Endothelial cell (in vitro differentiated cells): ENCODE results near the gene PLTP. TPM values are rescaled to one million over a fixed set of nuclear protein-coding genes. Genes with fewer than 3 reads are reported as not detected.

Source experiments
- DNase-seq: peaks from one replicate; pipeline ENCODE4 v3.0.0; 2021; ENCODE audit warnings: low spot score
- H3K27ac Mint-ChIP-seq: one replicate; pipeline ENCODE4 v1.8.0; 2021; ENCODE audit warnings: mixed read lengths, inconsistent platforms; ENCODE audit not compliant: unreplicated experiment
- H3K27me3 Mint-ChIP-seq: one replicate; pipeline ENCODE4 v1.8.0; 2021; ENCODE audit warnings: mild to moderate bottlenecking, moderate library complexity, mixed read lengths, inconsistent platforms; ENCODE audit not compliant: unreplicated experiment
- H3K36me3 Mint-ChIP-seq: one replicate; pipeline ENCODE4 v1.8.0; 2021; ENCODE audit warnings: mild to moderate bottlenecking, low read depth, mixed read lengths, inconsistent platforms; ENCODE audit not compliant: unreplicated experiment
- H3K4me1 Mint-ChIP-seq: one replicate; pipeline ENCODE4 v1.8.0; 2021; ENCODE audit warnings: mild to moderate bottlenecking, mixed read lengths, inconsistent platforms; ENCODE audit not compliant: unreplicated experiment
- H3K4me3 Mint-ChIP-seq: one replicate; pipeline ENCODE4 v1.8.0; 2021; ENCODE audit warnings: mild to moderate bottlenecking, mixed read lengths, inconsistent platforms; ENCODE audit not compliant: unreplicated experiment
- H3K9me3 Mint-ChIP-seq: one replicate; pipeline ENCODE4 v1.8.0; 2021; ENCODE audit warnings: mixed read lengths, inconsistent platforms; ENCODE audit not compliant: unreplicated experiment
- CTCF ChIP-seq: fragments of 200-600 bp; sonication (generic); IDR thresholded peaks from one replicate; pipeline ENCODE4 v1.5.0; 2021; ENCODE audit warnings: antibody characterized with exemption; ENCODE audit not compliant: unreplicated experiment
- total RNA-seq: library from RNA; stranded (reverse); fragmentation: NEBNext Ultra II Directional; extraction: Animal tissue kit (Norgen Biotek cat#: 25700); gene quantifications from one replicate; pipeline ENCODE4 v1.2.1, GENCODE V29; 2021; ENCODE audit not compliant: unreplicated experiment

The PLTP gene
- total RNA-seq, 1 donor from 2014 or later: 41.3 TPM

- Mint-ChIP-seq H3K36me3 (no peaks in the 10 kb centered on the region), H3K4me3 (no peak overlapping the region), H3K4me1 (peaks cover 27% of the 10 kb centered on the region), H3K9me3 (no peaks in the 10 kb centered on the region), H3K27ac (no peak overlapping the region), H3K27me3 (peaks cover 3% of the 10 kb centered on the region)
- TF ChIP-seq CTCF: no peak
- no peak for DNase-seq
These were observed 7.0 kb upstream of the PLTP start for GRCh38 chr20:45918779-45919537.

GRCh38 chr20:45918182-45918737 lies 6.3 kb upstream of the PLTP start:
- Mint-ChIP-seq H3K27me3 (peaks cover 3% of the 10 kb centered on the region), H3K9me3 (no peaks in the 10 kb centered on the region), H3K4me1 (peaks cover 27% of the 10 kb centered on the region), H3K27ac (no peak overlapping the region), H3K4me3 (no peak overlapping the region), H3K36me3 (no peaks in the 10 kb centered on the region)
- no peak for DNase-seq
- no peak for TF ChIP-seq CTCF

GRCh38 chr20:45917790-45918141 lies 5.8 kb upstream of the PLTP start:
- Mint-ChIP-seq H3K27me3 (peaks cover 3% of the 10 kb centered on the region), H3K27ac (peak overlapping the region; percentile 76), H3K4me3 (no peak overlapping the region), H3K36me3 (no peaks in the 10 kb centered on the region), H3K9me3 (no peaks in the 10 kb centered on the region), H3K4me1 (peaks cover 27% of the 10 kb centered on the region)
- no peak for TF ChIP-seq CTCF
- DNase-seq: no peak

GRCh38 chr20:45913116-45913515 lies 1.2 kb upstream of the PLTP start:
- H3K9me3 Mint-ChIP-seq: no peaks in the 10 kb centered on the region
- peaks cover 3% of the 10 kb centered on the region for H3K36me3 Mint-ChIP-seq
- H3K4me3 Mint-ChIP-seq: no peak overlapping the region
- no peak for TF ChIP-seq CTCF
- no peak for DNase-seq
- peaks cover 6% of the 10 kb centered on the region for H3K27me3 Mint-ChIP-seq
- peaks cover 16% of the 10 kb centered on the region for H3K4me1 Mint-ChIP-seq
- no peak overlapping the region for H3K27ac Mint-ChIP-seq

GRCh38 chr20:45912344-45912682 lies 358 bp upstream of the PLTP start:
- no peak overlapping the region for H3K27ac Mint-ChIP-seq

More at GRCh38 chr20:45912344-45912682, 358 bp upstream of the PLTP start:
- Mint-ChIP-seq H3K27me3 (peaks cover 8% of the 10 kb centered on the region), H3K4me3 (peak overlapping the region; percentile 71), H3K9me3 (no peaks in the 10 kb centered on the region), H3K36me3 (peaks cover 7% of the 10 kb centered on the region), H3K4me1 (peaks cover 11% of the 10 kb centered on the region)
- no peak for TF ChIP-seq CTCF
- no peak for DNase-seq
